Stimulated activated CD4-positive, alpha-beta T cell treated with anti-CD3 and anti-CD28 coated beads, Interleukin-15, amount 100 ng/mL, for 1 hour (primary cell): ENCODE measurements around the gene MZF1.

Source experiments
- DNase-seq, 2 donors: peaks; one replicate each; pipeline ENCODE4 v3.0.0-alpha.2; 2020; ENCODE audit warnings: low read depth in 1 of 2, low spot score in 1 of 2

The MZF1 gene

GRCh38 chr19:58556622-58557220, 16.4 kb downstream of the MZF1 start:
- DNase-seq = no peak

- no peak for DNase-seq
These were observed 17.1 kb downstream of the MZF1 start for GRCh38 chr19:58555920-58556621.

GRCh38 chr19:58555369-58555885, 17.7 kb downstream of the MZF1 start:
- no peak for DNase-seq

- peak; percentile 95 to 97 for DNase-seq
These were observed 18.4 kb downstream of the MZF1 start, which contains the start of gene CHMP2A for GRCh38 chr19:58554494-58555368. TSS of gene CHMP2A (minus strand) at chr19:58555105. CDS start at chr19:58554212, 893 bp downstream.

- DNase-seq = no peak
These were observed 19.2 kb downstream of the MZF1 start for GRCh38 chr19:58553799-58554493.

- no peak for DNase-seq
These were observed 20.5 kb downstream of the MZF1 start for GRCh38 chr19:58552655-58553054.

GRCh38 chr19:58551577-58552471, 21.3 kb downstream of the MZF1 start:
- no peak for DNase-seq

- no peak for DNase-seq
These were observed 22.0 kb downstream of the MZF1 start for GRCh38 chr19:58551123-58551497.

- no peak for DNase-seq
These were observed 22.6 kb downstream of the MZF1 start for GRCh38 chr19:58550362-58551122.

GRCh38 chr19:58549664-58550361, 23.3 kb downstream of the MZF1 start:
- DNase-seq = no peak

- no peak for DNase-seq
These were observed 24.1 kb downstream of the MZF1 start for GRCh38 chr19:58548859-58549663.

- no peak for DNase-seq
These were observed 25.5 kb downstream of the MZF1 start for GRCh38 chr19:58547323-58548312.

- no peak for DNase-seq
These were observed 27.1 kb downstream of the MZF1 start for GRCh38 chr19:58546019-58546530.

- no peak for DNase-seq
These were observed 27.7 kb downstream of the MZF1 start for GRCh38 chr19:58545286-58546018.

GRCh38 chr19:58544591-58545285, 28.4 kb downstream of the MZF1 start:
- DNase-seq = peak; percentile 70 to 74
